ENCODE results near the gene MMP2.

DNA sequence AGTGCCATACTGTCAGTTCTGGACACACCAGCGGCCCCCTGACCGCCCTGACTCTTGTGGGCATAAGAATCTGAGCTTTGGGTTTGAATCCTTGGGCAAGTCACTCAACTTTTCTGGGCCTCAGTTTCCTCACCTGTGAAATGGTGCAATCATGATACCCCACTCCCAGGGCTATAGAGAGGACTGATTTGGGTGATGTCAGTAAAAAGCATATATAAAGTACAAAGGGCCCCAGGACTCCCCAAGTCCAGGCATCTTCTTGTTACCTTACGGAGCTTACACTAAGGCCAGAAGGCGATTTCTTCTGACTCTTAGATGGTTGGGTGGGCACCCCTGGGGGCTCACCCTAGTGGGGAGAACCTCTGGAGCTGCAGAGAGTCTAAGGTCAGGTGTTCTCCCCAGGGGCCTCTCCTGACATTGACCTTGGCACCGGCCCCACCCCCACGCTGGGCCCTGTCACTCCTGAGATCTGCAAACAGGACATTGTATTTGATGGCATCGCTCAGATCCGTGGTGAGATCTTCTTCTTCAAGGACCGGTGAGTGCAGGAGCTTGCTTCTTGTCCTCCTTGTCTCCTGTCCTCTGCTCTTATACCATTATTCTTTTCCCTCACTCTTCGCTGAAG is 13.9 kb downstream of the MMP2 start:
- TF ChIP-seq, protein P1, sequence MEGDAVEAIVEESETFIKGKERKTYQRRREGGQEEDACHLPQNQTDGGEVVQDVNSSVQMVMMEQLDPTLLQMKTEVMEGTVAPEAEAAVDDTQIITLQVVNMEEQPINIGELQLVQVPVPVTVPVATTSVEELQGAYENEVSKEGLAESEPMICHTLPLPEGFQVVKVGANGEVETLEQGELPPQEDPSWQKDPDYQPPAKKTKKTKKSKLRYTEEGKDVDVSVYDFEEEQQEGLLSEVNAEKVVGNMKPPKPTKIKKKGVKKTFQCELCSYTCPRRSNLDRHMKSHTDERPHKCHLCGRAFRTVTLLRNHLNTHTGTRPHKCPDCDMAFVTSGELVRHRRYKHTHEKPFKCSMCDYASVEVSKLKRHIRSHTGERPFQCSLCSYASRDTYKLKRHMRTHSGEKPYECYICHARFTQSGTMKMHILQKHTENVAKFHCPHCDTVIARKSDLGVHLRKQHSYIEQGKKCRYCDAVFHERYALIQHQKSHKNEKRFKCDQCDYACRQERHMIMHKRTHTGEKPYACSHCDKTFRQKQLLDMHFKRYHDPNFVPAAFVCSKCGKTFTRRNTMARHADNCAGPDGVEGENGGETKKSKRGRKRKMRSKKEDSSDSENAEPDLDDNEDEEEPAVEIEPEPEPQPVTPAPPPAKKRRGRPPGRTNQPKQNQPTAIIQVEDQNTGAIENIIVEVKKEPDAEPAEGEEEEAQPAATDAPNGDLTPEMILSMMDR (IDR thresholded peaks at IDR 0.05; ENCODE audit: insufficient read depth, low read length, poor library complexity, severe bottlenecking) = no peak
- TF ChIP-seq EZH2phosphoT487 (conservative IDR thresholded peaks at IDR 0.05; ENCODE audit: low read length) = no peak
